Activated CD8-positive, alpha-beta memory T cell treated with anti-CD3 and anti-CD28 coated beads for 48 hours (primary cell): ENCODE measurements around the gene GPR37L1.

ENCODE experiments used
- DNase-seq, 3 experiments: peaks; one replicate each; pipeline ENCODE4 v3.0.0-alpha.2; 2020; ENCODE audit warnings: low read depth in 2 of 3, low spot score in 2 of 3

Gene GPR37L1

GRCh38 chr1:202154148-202154765 lies 31.5 kb downstream of the GPR37L1 start:
- no peak for DNase-seq

- DNase-seq = no peak
Measured at GRCh38 chr1:202154766-202155477, 32.2 kb downstream of the GPR37L1 start.

GRCh38 chr1:202155478-202156021 lies 32.8 kb downstream of the GPR37L1 start:
- DNase-seq = no peak

- DNase-seq = no peak
Measured at GRCh38 chr1:202156590-202156989, 33.9 kb downstream of the GPR37L1 start.

- DNase-seq = no peak
Measured at GRCh38 chr1:202157945-202158344, 35.2 kb downstream of the GPR37L1 start.

GRCh38 chr1:202158810-202159533 lies 36.3 kb downstream of the GPR37L1 start:
- DNase-seq = no peak

- DNase-seq = peak in 1 of 3 experiments; percentile 74
Measured at GRCh38 chr1:202159534-202160371, 37.0 kb downstream of the GPR37L1 start.

- DNase-seq = peak; percentile 70 to 86 (median 80)
Measured at GRCh38 chr1:202160377-202160940, 37.7 kb downstream of the GPR37L1 start, which contains the start of gene PTPN7. PTPN7 (minus strand) TSS chr1:202160602; CDS start chr1:202159402, 1,200 bp downstream.

- DNase-seq = no peak
Measured at GRCh38 chr1:202161151-202162046, 38.7 kb downstream of the GPR37L1 start.

- peak in 2 of 3 experiments; percentile 52 to 73 for DNase-seq
Measured at GRCh38 chr1:202162047-202162417, 39.3 kb downstream of the GPR37L1 start.

- DNase-seq = no peak
Measured at GRCh38 chr1:202162418-202163280, 39.9 kb downstream of the GPR37L1 start.

GRCh38 chr1:202163281-202164270 lies 40.9 kb downstream of the GPR37L1 start:
- no peak for DNase-seq

GRCh38 chr1:202164271-202165037 lies 41.7 kb downstream of the GPR37L1 start:
- DNase-seq = peak in 1 of 3 experiments; percentile 47

GRCh38 chr1:202165267-202165941 lies 42.7 kb downstream of the GPR37L1 start:
- peak in 2 of 3 experiments; percentile 59 to 71 for DNase-seq

GRCh38 chr1:202165942-202166843 lies 43.5 kb downstream of the GPR37L1 start:
- DNase-seq = no peak
